Activated T-cell treated with anti-CD3 and anti-CD28 coated beads, Interleukin-2, amount 50 U/mL, for 48 hours (primary cell): Measurements from ENCODE around the gene FAM193A.
"Not testable (repeated sequence)": the region's sequence is repeated elsewhere in the genome, so short reads cannot be mapped to it uniquely, and the experiment has no call there.

Source experiments
- DNase-seq, 2 experiments: peaks; one replicate each; pipeline ENCODE4 v3.0.0-alpha.2; 2020

Gene FAM193A

GRCh38 chr4:2574863-2575262 lies 38.4 kb downstream of the FAM193A start:
- DNase-seq = no peak

DNA sequence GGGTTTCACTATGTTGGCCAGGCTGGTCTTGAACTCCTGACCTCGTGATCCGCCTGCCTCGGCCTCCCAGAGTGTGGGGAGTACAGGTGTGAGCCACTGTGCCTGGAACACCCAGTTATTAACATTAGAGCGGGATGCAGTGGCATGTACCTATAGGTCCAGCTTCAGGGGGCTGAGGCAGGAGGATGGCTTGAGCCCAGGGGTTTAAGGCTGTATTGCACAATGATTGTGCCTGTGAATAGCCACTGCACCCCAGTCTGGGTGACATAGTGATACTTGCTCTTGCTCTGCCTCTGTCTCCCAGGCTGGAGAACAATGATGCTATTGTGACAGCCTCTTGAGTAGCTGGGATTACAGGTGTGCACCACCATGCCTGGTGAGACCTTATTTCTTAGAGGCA lies 39.8 kb downstream of the FAM193A start:
- DNase-seq = no peak

DNA sequence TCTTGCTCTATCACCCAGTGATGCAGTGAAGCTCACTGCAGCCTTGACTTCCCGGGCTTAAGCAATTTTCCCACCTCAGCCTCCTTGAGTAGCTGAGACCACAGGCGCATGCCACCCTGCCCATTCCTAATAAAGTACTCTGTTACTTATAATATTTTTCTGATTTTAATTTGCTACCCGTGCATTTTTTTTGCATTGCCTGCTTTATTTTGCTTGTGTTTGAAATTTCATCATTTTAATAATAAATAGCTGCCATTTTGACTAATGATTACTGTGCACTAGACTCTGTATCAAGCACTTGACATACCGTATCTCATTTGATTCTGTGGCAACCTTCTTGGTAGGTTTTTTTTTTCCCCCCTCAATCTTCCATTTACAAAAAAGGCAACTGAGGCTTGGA lies 41.7 kb downstream of the FAM193A start:
- DNase-seq = no peak

- no peak for DNase-seq
These were observed 43.5 kb downstream of the FAM193A start for GRCh38 chr4:2579910-2580309.

DNA sequence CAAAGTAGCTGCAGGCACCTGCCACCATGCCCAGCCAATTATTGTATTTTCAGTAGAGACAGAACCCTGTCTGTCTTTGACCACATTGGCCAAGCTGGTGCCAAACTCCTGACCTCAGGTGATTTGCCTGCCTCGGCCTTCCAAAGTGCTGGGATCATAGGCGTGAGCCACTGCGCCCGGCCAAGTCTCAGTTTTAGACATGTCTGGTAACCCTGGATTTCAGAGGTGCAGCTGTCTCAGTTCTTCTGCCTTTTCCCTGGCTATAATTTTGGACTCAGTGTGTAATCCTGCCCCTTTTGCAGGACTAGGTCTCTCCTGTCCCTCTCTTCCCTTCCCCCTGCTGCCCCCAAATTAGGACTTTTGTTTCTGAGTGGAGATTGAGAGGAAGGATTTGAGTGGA lies 46.6 kb downstream of the FAM193A start:
- DNase-seq = no peak

- DNase-seq = no peak
These were observed 47.1 kb downstream of the FAM193A start for GRCh38 chr4:2583517-2583916.

DNA sequence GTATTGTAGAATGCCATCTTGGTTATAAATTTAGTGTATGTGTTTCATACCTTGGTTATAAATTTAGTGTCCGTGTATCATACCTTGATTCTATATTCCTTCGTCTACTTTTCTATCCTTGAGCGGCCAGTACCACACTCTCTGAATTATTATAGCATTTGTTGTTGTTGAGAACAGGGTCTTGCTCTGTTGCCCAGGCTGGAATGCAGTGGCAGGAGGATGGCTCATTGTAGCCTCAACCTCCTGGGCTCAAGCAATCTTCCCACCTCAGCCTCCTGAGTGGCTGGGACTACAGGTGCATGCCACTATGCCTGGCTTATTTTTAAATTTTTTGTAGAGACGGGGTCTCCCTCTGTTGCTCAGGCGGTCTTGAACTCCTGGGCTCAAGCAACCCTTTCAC lies 50.1 kb downstream of the FAM193A start:
- DNase-seq = no peak

DNA sequence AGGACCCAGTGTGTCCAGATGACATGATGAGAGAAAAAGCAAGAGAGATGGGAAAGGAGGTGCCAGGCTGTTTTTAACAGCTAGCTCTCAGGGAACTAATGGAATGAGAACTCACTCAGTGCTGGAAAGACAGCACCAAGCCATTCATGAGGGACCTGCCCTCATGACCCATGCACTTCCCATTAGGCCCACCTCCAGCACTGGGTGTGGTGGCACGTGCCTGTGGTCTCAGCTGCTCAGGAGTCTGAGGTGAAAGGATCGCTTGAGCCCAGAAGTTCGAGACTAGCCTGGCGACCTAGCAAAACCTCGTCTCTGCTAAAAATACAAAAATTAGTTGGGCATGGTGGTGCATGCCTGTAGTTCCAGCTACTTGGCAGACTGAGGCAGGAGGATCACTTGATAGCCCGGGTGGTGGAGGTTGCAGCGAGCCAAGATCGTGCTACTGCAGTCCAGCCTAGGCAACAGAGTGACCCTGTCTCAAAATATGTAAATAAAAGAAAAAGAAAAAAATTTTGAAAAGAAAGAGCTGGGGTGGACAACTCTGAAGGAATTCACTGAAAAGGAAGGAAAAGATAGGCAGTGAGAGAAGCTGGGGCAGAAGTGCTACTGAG lies 50.9 kb downstream of the FAM193A start:
- DNase-seq = no peak

DNA sequence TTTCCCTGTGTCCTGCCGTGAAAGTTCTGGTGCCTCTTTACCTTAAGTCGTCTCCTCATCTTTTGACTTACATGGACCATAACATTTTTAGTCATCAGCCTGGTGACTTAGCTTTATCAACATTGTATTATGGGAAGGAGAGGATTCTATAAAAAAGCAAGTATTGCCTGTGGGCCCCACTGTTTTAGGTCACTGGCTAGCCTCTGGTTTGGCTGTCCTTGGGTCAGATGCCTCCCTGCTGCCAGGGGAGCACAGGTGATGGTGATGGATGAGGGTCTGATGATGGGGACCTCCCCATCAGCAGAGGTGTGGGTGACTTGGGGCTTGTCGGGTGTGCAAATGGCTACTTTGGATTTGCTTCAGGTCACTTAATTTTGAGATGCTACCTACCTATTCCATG lies 51.8 kb downstream of the FAM193A start:
- no peak for DNase-seq

DNA sequence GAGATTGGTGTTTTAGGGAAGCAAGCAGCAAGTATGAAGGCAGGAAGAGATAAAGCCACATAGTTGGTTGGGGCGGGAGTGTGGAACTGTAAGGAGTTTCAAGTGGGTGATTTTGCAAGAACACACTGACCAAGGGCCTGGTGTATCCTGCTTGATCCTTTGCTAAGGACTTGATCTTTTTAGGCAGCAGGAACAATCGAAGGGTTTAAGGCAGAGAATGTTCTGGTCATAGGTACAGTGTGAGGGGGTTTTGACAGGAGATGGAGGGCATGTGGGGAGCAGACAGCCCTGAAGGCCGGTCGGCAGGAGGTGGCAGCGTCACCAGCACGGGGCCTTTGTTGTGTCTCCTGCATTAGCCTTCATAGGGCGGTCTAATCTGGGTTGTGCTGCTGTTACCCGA lies 54.7 kb downstream of the FAM193A start:
- DNase-seq = no peak

DNA sequence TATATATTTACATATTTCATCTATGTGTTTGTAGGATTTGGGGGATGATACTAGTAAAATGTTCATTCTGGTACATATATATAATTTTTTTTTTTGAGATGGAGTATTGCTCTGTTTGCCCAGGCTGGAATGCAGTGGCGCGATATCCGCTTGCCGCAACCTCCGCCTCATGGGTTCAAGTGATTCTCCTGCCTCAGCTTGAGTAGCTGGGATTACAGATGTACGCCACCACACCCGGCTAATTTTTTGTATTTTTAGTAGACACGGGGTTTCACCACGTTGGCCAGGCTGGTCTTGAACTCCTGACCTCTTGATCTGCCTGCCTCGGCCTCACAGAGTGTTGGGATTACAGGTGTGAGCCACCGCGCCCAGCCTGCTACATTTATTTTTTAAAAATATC lies 55.6 kb downstream of the FAM193A start:
- DNase-seq = not testable (repeated sequence)

- no peak for DNase-seq
These were observed 56.1 kb downstream of the FAM193A start for GRCh38 chr4:2592572-2592971.

DNA sequence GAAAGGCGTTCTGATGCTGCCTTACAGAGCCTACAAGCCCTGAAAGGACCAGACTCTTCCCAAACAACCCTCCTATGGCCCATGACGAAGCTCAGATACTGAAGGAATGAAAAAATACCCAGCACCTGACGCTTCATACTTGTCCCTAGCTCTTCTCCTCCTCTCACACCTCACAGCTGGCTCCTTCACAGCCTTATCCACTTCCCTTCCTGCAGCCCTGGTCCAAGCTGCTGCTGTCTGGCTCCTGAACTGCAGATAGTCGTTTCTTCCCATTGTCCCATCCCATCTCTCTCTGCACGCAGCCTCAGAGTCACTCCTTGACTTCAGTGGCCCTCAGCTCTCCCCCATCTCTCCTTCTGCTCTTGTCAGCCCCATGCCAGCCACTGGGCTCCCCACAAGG lies 56.6 kb downstream of the FAM193A start:
- no peak for DNase-seq

DNA sequence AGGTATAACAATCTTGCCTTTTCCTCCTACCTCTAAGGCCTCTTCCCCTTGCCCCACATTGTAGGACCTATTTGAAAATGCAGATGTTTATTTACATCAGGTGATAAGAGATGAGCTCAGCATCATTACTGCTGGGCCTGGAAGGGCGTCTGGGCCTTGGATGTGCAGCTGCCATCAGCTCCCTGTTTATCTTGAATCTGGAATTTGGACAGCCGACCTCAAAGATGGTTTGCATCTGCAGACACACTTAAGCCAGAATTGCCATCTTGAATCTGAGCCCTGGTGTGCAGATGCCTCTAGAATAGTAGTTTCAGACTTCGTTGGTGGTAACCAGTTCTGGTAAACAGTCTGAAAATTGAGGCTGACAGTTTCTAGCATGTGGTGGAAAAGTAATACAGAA lies 59.0 kb downstream of the FAM193A start:
- DNase-seq = no peak

- no peak for DNase-seq
These were observed 59.6 kb downstream of the FAM193A start for GRCh38 chr4:2595952-2596552.

GRCh38 chr4:2596611-2597010 lies 60.2 kb downstream of the FAM193A start:
- DNase-seq = no peak

DNA sequence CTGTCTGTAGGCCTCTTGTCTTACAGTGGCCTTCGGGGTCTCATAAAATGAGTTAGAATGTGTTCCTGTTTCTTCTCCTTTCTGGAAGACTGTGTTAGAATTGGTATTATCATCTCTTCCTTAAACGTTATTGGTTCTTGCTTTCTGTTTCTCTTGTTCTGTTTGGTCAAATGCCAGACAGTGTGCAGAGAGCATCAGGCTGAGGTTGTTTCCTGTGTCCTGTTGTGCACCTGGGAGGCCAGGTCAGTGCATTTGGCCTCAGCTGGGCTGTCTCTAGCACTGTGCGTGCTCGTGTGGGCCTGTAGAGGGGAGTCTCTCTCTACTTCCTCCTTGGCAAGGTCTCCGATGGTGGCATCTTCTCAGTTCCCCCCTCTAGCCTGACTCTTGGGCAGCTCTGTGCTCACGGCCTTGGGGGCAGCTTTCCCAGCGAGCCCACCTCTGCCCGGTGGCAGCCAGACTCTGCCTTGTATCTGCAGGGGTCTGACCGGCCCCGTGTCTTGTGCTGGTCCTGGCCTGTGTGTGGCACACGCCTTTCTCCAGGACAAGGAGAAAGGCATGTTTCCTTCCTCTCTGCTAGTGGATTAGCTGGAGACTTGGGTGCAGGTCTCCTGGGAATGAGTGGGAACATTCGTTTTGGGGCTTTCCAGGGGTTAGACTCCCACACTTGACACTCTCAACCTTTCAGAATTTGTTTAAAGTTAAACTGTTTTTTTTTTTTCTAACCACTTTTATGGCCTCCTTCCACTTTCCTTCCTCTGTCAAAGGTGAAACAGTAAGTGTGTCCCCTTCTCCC lies 62.3 kb downstream of the FAM193A start:
- no peak for DNase-seq

GRCh38 chr4:2599304-2599654 lies 62.8 kb downstream of the FAM193A start:
- DNase-seq = no peak

DNA sequence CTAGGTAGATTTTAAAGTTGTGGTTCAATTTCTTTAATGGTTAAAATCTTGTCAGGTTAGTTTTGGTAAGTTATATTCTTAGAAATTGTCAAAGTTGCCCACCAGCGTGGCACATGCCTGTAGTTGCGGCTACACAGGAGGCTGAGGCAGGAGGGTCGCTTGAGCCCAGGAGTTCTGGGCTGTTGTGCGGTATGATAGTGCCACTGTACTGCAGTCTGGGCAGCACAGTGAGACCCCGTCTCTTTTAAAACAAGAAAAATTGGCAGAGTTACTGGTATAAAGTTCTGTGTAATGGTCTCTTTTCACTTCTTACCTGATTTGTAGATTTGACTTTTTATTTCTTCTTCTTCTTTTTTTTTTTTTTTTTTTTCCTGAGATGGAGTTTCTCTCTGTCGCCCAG lies 64.4 kb downstream of the FAM193A start:
- no peak for DNase-seq

GRCh38 chr4:2604614-2605013 lies 68.2 kb downstream of the FAM193A start:
- no peak for DNase-seq

DNA sequence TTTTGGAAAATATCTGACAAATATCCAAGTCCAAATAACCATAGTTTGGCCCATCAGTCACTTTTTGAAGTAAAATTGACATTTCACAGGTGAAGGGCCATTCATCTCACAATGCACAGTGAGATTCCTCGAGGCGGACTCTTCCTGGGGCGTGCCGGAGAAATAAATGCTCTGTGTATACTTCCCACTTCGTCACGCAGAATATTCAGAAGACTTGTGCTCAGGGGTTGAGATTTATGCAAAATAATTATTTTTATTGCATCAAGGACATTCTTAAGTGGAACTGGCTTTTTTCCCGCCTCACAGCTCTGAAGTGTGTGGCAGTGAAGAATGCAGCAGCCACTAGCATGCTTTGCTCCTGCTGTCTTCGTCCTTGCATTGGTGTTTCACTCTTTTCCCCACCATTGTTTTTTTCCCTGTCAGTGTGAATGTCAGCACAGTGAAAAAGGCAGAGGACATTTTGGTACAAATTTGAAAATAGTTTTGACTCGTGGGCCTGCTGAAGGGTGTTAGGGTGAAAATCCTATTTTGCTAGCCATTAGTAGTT lies 70.6 kb downstream of the FAM193A start:
- no peak for DNase-seq

DNA sequence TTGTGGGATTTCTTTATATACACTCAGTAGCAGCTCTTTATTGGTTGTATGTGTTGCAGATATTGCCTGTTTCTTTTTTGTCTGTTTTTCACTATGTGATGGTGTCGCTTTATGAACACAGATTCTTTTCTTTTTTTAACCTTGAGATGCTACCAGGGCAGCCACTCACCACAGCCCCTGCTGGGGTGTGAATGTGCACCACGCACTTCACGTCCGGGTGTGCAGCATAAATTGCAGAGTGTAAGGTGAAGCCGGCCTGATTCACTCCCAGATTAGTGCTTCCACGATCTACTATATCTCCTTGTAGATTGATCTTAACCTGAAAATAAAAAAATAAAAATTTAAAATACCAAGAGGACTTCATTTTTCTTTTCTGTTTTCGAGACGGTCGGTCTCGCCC lies 71.4 kb downstream of the FAM193A start:
- no peak for DNase-seq

GRCh38 chr4:2608291-2608690 lies 71.8 kb downstream of the FAM193A start:
- DNase-seq = no peak

DNA sequence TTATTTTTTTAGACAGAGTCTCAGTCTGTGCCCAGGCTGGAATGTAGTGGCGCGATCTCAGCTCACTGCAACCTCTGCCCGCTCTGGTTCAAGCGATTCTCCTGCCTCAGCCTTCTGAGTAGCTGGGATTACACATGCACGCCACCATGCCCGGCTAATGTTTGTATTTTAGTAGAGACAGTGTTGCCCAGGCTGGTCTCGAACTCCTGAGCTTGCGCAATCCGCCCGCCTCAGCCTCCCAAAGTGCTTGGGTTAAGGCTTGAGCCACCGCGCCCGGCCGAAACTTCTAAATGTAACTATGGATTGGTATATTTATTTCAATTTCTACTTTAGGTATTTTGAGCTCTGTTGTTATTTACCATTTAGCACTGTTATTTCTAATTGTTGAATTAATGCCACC lies 79.4 kb downstream of the FAM193A start:
- DNase-seq = no peak
